GM10266 (cell line): Measurements from ENCODE around the gene RIPK3.

ENCODE experiments used
- DNase-seq: peaks from one replicate; pipeline ENCODE4 v3.0.0; 2012; ENCODE audit errors: extremely low spot score
- CTCF ChIP-seq: IDR thresholded peaks from 2 replicates; pipeline ENCODE4 v1.5.1; 2012; ENCODE audit warnings: mild to moderate bottlenecking, low read depth; ENCODE audit not compliant: control insufficient read depth, insufficient read depth; ENCODE audit errors: missing control alignments

Gene RIPK3

GRCh38 chr14:24290746-24291145 lies 49.0 kb downstream of the RIPK3 start:
- no peak for DNase-seq
- no peak for TF ChIP-seq CTCF

DNA sequence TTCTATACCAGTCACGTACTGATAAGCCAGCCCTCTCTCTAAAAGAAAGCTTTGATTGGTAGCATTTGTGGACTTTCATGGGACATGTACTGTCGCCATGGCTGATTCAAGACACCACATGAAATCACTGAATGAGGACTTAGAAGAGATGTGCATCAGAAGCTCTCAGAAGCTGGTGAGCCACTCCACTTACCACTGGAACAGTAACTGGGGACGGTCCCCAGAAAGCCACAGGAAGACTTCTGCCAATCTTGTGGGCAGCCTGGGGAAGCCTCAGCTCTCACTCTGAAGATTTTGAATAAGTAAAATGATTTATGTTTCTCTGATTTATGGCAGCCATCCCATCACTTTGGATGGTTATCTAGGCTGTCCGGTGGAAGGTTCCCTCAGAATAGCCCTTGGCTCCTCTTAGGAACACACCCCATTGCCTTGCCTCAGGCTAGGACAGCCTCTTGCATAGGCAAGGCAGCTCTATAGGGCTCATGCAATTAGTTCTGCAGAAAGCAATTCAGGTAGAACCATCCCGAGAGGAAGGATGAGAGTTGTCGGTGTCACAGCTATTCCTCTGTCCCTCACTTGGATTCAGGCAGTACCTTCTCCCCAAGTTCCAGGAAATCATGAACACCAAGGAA lies 50.0 kb downstream of the RIPK3 start:
- no peak for DNase-seq
- no peak for TF ChIP-seq CTCF

- no peak for DNase-seq
- TF ChIP-seq CTCF = no peak
Observed at GRCh38 chr14:24286996-24287395, 52.8 kb downstream of the RIPK3 start.
